Measurements from ENCODE around the gene ISYNA1.

- TF ChIP-seq CTCF (IDR thresholded peaks at IDR 0.05) (peak in 2 of 3 experiments; percentile 5 to 31), POLR2AphosphoS5 (IDR thresholded peaks at IDR 0.05) (peak; percentile 22 to 23), POLR2A (IDR thresholded peaks at IDR 0.05; ENCODE audit: low read depth) (no peak), EP300 (IDR thresholded peaks at IDR 0.05) (no peak)
Measured at GRCh38 chr19:18425515-18426415, 12.2 kb downstream of the ISYNA1 start.

Measured in esophagus muscularis mucosa (tissue), 4 donors.